ENCODE measurements around the gene VSIR.

Gene VSIR

GRCh38 chr10:71809628-71810027 is 36.3 kb upstream of the VSIR start:
- Histone ChIP-seq H3K27me3 (ENCODE audit: low read length) (no peaks in the 10 kb centered on the region), H2AFZ (ENCODE audit: low read depth, low read length, severe bottlenecking) (no peak overlapping the region), H3F3A (ENCODE audit: insufficient read depth) (no peaks in the 10 kb centered on the region), H3K9me3 (ENCODE audit: insufficient read depth, low read length) (no peaks in the 10 kb centered on the region), H3K79me2 (ENCODE audit: insufficient read depth, low read length) (no peaks in the 10 kb centered on the region), H3K4me3 (ENCODE audit: insufficient read depth, low read length, poor library complexity, severe bottlenecking) (no peak overlapping the region), H4K20me1 (ENCODE audit: low read depth, low read length) (no peaks in the 10 kb centered on the region), H3K36me3 (ENCODE audit: low read length) (no peaks in the 10 kb centered on the region), H3K27ac (ENCODE audit: low read depth, low read length) (no peak overlapping the region), H3K9ac (ENCODE audit: low read length) (no peak overlapping the region), H3K9me2 (replicated peaks; ENCODE audit: insufficient read depth, low read length) (no peaks in the 10 kb centered on the region), H3K4me2 (ENCODE audit: low read depth, low read length, poor library complexity, severe bottlenecking) (no peak overlapping the region)
- no peak for TF ChIP-seq EZH2phosphoT487 (conservative IDR thresholded peaks at IDR 0.05; ENCODE audit: low read length)
- TF ChIP-seq, protein P1, sequence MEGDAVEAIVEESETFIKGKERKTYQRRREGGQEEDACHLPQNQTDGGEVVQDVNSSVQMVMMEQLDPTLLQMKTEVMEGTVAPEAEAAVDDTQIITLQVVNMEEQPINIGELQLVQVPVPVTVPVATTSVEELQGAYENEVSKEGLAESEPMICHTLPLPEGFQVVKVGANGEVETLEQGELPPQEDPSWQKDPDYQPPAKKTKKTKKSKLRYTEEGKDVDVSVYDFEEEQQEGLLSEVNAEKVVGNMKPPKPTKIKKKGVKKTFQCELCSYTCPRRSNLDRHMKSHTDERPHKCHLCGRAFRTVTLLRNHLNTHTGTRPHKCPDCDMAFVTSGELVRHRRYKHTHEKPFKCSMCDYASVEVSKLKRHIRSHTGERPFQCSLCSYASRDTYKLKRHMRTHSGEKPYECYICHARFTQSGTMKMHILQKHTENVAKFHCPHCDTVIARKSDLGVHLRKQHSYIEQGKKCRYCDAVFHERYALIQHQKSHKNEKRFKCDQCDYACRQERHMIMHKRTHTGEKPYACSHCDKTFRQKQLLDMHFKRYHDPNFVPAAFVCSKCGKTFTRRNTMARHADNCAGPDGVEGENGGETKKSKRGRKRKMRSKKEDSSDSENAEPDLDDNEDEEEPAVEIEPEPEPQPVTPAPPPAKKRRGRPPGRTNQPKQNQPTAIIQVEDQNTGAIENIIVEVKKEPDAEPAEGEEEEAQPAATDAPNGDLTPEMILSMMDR (IDR thresholded peaks at IDR 0.05; ENCODE audit: insufficient read depth, low read length, poor library complexity, severe bottlenecking), result no peak

- H2AFZ ChIP-seq (ENCODE audit: low read depth, low read length, severe bottlenecking), result no peak overlapping the region
- no peaks in the 10 kb centered on the region for H3K79me2 ChIP-seq (ENCODE audit: insufficient read depth, low read length)
- no peaks in the 10 kb centered on the region for H3F3A ChIP-seq (ENCODE audit: insufficient read depth)
Observed at GRCh38 chr10:71807557-71808510, 34.5 kb upstream of the VSIR start.

DNA sequence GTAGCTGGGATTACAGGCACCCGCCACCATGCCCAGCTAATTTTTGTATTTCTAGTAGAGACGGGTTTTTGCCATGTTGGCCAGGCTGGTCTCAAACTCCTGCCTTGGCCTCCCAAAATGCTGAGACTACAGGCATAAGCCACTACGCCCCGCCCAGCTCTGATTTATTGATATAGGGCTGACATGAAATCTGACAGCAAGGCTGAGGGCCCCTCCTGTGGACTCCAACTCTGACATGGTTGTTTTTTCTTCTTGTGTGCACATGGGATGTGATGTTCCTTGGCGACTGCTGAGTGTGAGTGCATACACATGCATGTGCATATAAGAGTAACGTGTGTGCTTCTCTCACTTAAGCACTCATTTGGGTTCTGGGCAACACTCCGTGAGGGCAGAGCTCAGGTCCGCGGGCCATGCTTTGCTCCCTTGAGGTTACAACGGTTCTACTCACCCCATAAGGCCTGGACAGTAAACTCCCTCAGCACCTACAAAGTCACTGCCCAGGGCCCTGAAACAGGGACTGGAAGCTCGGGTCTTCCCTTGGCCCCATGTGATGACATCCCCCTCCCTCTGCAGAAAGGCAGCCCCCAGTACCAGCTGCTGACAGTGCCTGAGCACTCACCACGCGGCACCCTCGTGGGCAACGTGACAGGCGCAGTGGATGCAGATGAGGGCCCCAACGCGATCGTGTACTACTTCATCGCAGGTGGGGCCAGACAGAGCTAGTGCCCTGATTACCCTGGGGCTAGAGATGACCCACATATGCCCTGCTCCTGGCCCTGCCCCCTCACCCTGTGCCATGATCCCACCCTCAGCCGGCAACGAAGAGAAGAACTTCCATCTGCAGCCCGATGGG is 33.6 kb upstream of the VSIR start:
- Histone ChIP-seq H4K20me1 (ENCODE audit: low read depth, low read length) (no peaks in the 10 kb centered on the region), H3K79me2 (ENCODE audit: insufficient read depth, low read length) (no peaks in the 10 kb centered on the region), H3K9me3 (ENCODE audit: insufficient read depth, low read length) (no peaks in the 10 kb centered on the region), H3K9me2 (replicated peaks; ENCODE audit: insufficient read depth, low read length) (no peaks in the 10 kb centered on the region), H3K4me2 (ENCODE audit: low read depth, low read length, poor library complexity, severe bottlenecking) (no peak overlapping the region), H3K4me3 (ENCODE audit: insufficient read depth, low read length, poor library complexity, severe bottlenecking) (no peak overlapping the region), H3K27ac (ENCODE audit: low read depth, low read length) (no peak overlapping the region), H3K9ac (ENCODE audit: low read length) (no peak overlapping the region), H3K27me3 (ENCODE audit: low read length) (no peaks in the 10 kb centered on the region), H3K36me3 (ENCODE audit: low read length) (no peaks in the 10 kb centered on the region), H2AFZ (ENCODE audit: low read depth, low read length, severe bottlenecking) (no peak overlapping the region), H3F3A (ENCODE audit: insufficient read depth) (no peaks in the 10 kb centered on the region)
- TF ChIP-seq EZH2phosphoT487 (conservative IDR thresholded peaks at IDR 0.05; ENCODE audit: low read length), result no peak
- TF ChIP-seq, protein P1 (IDR thresholded peaks at IDR 0.05; ENCODE audit: insufficient read depth, low read length, poor library complexity, severe bottlenecking), result no peak

More at GRCh38 chr10:71807557-71808510, 34.5 kb upstream of the VSIR start:
- Histone ChIP-seq H3K9me2 (replicated peaks; ENCODE audit: insufficient read depth, low read length) (no peaks in the 10 kb centered on the region), H3K4me2 (ENCODE audit: low read depth, low read length, poor library complexity, severe bottlenecking) (no peak overlapping the region), H3K4me3 (ENCODE audit: insufficient read depth, low read length, poor library complexity, severe bottlenecking) (no peak overlapping the region), H3K9me3 (ENCODE audit: insufficient read depth, low read length) (no peaks in the 10 kb centered on the region), H4K20me1 (ENCODE audit: low read depth, low read length) (no peaks in the 10 kb centered on the region), H3K36me3 (ENCODE audit: low read length) (no peaks in the 10 kb centered on the region), H3K27ac (ENCODE audit: low read depth, low read length) (no peak overlapping the region), H3K9ac (ENCODE audit: low read length) (no peak overlapping the region), H3K27me3 (ENCODE audit: low read length) (no peaks in the 10 kb centered on the region)
- no peak for TF ChIP-seq EZH2phosphoT487 (conservative IDR thresholded peaks at IDR 0.05; ENCODE audit: low read length)
- TF ChIP-seq, protein P1 (IDR thresholded peaks at IDR 0.05; ENCODE audit: insufficient read depth, low read length, poor library complexity, severe bottlenecking), result no peak
